NCI-H345 (cell line): Measurements from ENCODE around the gene AMZ2.

Experiments used
- DNase-seq: peaks from one replicate; lab custom pipeline; 2025; lab: John Stamatoyannopoulos, UW

The AMZ2 gene

GRCh38 chr17:68291836-68292688 lies 44.2 kb downstream of the AMZ2 start:
- peak; percentile 76 for DNase-seq

- no peak for DNase-seq
Measured at GRCh38 chr17:68292689-68293040, 44.8 kb downstream of the AMZ2 start.

GRCh38 chr17:68293490-68294195 lies 45.8 kb downstream of the AMZ2 start:
- DNase-seq, result no peak

GRCh38 chr17:68294196-68294555 lies 46.3 kb downstream of the AMZ2 start:
- DNase-seq, result no peak

GRCh38 chr17:68294617-68295016 lies 46.8 kb downstream of the AMZ2 start:
- DNase-seq, result no peak

GRCh38 chr17:68295086-68295485 lies 47.2 kb downstream of the AMZ2 start:
- DNase-seq, result no peak

- DNase-seq, result no peak
Measured at GRCh38 chr17:68296217-68297191, 48.7 kb downstream of the AMZ2 start.

- DNase-seq, result no peak
Measured at GRCh38 chr17:68297195-68297594, 49.4 kb downstream of the AMZ2 start.

- DNase-seq, result no peak
Measured at GRCh38 chr17:68298601-68299000, 50.8 kb downstream of the AMZ2 start.

GRCh38 chr17:68299817-68300216 lies 52.0 kb downstream of the AMZ2 start:
- no peak for DNase-seq

GRCh38 chr17:68301438-68301959 lies 53.7 kb downstream of the AMZ2 start:
- peak; percentile 95 for DNase-seq

GRCh38 chr17:68302066-68302564 lies 54.3 kb downstream of the AMZ2 start:
- DNase-seq, result peak; percentile 64

- peak; percentile 24 for DNase-seq
Measured at GRCh38 chr17:68302666-68303065, 54.8 kb downstream of the AMZ2 start.

- no peak for DNase-seq
Measured at GRCh38 chr17:68304706-68305105, 56.9 kb downstream of the AMZ2 start.

- DNase-seq, result no peak
Measured at GRCh38 chr17:68305142-68305541, 57.3 kb downstream of the AMZ2 start.
